Measurements from ENCODE around the gene BHLHE23. TPM values are rescaled to one million over a fixed set of nuclear protein-coding genes. Genes with fewer than 3 reads are reported as not detected.

BHLHE23 gene
- total RNA-seq, 1 experiment from 2014 or later: not detected

- peaks cover 6% of the 10 kb centered on the region for H3K9me3 Mint-ChIP-seq (ENCODE audit: unreplicated experiment)
- DNase-seq (ENCODE audit: unreplicated experiment): no peak
- intact Hi-C loops (cut with micrococcal nuclease): no loop called here
- H3K36me3 Mint-ChIP-seq (ENCODE audit: insufficient read depth, unreplicated experiment): no peaks in the 10 kb centered on the region
- no TSS peak for BruUV-seq (replicated peaks)
- CTCF ChIA-PET: interaction anchor here (1.0 to 1.6 kb wide), 3 partner anchors 13 to 170 kb away, joined by 3 read pairs; no protein-coding TSS in a partner anchor
- POLR2A ChIA-PET: no interaction called here
- no peak overlapping the region for H3K27ac Mint-ChIP-seq (ENCODE audit: low read depth, unreplicated experiment)
- H3K27me3 Mint-ChIP-seq (ENCODE audit: insufficient read depth, unreplicated experiment): peaks cover 46% of the 10 kb centered on the region
- TF ChIP-seq, protein P1, sequence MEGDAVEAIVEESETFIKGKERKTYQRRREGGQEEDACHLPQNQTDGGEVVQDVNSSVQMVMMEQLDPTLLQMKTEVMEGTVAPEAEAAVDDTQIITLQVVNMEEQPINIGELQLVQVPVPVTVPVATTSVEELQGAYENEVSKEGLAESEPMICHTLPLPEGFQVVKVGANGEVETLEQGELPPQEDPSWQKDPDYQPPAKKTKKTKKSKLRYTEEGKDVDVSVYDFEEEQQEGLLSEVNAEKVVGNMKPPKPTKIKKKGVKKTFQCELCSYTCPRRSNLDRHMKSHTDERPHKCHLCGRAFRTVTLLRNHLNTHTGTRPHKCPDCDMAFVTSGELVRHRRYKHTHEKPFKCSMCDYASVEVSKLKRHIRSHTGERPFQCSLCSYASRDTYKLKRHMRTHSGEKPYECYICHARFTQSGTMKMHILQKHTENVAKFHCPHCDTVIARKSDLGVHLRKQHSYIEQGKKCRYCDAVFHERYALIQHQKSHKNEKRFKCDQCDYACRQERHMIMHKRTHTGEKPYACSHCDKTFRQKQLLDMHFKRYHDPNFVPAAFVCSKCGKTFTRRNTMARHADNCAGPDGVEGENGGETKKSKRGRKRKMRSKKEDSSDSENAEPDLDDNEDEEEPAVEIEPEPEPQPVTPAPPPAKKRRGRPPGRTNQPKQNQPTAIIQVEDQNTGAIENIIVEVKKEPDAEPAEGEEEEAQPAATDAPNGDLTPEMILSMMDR (IDR thresholded peaks at IDR 0.05; ENCODE audit: unreplicated experiment): no peak
- no peak overlapping the region for H3K4me3 Mint-ChIP-seq (ENCODE audit: unreplicated experiment)
- H3K4me1 Mint-ChIP-seq (ENCODE audit: insufficient read depth, unreplicated experiment): no peaks in the 10 kb centered on the region
These were observed 46.8 kb upstream of the BHLHE23 start for GRCh38 chr20:63053432-63054102.

DNA sequence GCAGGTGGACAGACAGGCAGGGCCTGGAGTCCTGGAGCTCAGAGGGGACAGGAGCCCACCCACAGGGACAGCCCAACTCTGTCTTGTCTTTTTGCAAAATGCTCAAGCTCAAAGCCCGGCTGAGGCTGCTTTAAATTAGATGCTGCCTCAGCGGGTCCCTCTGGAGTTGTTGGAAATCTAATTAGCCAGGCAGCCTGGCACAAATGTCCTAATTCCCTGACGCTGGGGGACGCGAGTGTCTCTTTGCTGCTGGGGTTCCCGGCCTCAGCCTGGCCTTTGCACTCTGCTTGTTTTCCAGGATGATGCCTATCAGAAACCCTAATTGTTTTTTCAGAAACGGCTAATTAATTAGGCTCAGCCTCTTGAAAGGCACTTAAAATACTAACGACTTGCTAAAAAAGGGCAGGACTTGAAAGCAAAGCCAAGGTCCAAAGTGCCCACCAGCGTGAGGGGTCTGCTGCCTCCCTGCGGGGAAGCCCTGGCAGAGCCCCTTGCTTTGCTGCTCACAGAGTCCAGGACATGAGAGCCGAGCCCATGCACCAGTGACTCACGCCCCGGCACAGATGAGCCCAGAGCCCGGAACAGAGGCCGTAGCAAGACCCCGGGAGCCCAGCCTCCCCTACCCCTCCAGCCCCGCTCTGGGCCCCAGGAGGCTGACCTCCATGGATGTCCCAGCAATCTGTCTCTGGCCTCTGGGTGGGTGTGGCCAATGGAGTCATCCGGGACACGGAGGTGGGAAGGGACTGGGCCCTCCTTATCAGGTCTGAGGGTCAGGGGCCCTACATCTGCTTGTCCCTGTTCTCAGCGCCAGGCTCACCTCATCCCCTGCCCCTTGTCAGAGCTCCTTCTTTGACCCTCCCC lies 46.0 kb upstream of the BHLHE23 start:
- H3K27me3 Mint-ChIP-seq (ENCODE audit: insufficient read depth, unreplicated experiment): peaks cover 46% of the 10 kb centered on the region
- H3K36me3 Mint-ChIP-seq (ENCODE audit: insufficient read depth, unreplicated experiment): no peaks in the 10 kb centered on the region
- peaks cover 6% of the 10 kb centered on the region for H3K9me3 Mint-ChIP-seq (ENCODE audit: unreplicated experiment)
- ChIA-PET CTCF (interaction anchor here (0.6 to 1.6 kb wide), 4 partner anchors 12 to 330 kb away, joined by 3 read pairs; no protein-coding TSS in a partner anchor), POLR2A (interaction anchor here (0.6 to 0.7 kb wide), 2 partner anchors 814 to 835 kb away, joined by 3 read pairs; partner anchors contain the start of gene OSBPL2)
- intact Hi-C loops (cut with micrococcal nuclease): no loop called here
- H3K4me1 Mint-ChIP-seq (ENCODE audit: insufficient read depth, unreplicated experiment): no peaks in the 10 kb centered on the region
- BruUV-seq (replicated peaks): no TSS peak
- H3K27ac Mint-ChIP-seq (ENCODE audit: low read depth, unreplicated experiment): no peak overlapping the region
- no peak for DNase-seq (ENCODE audit: unreplicated experiment)
- TF ChIP-seq, protein P1 (IDR thresholded peaks at IDR 0.05; ENCODE audit: unreplicated experiment): no peak
- no peak overlapping the region for H3K4me3 Mint-ChIP-seq (ENCODE audit: unreplicated experiment)

DNA sequence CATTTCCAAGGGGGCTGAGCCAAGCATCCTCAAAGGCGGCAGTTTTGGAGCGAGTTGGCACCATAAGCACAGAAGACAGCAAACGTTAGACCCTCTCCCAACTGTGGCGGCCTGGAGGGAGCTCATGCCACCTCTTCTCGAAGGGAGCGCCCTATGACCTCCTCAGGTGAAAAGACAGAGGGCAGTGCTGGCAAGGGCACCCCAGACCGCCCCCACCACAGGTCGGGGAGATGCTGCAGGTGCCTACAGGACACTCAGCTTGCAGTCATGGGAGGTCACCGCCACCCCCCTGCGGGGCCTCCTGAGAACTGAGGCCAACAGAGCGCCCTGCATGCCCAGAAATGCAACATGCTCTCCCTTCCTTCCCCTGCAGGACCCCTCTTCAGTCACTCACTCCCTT lies 45.1 kb upstream of the BHLHE23 start:
- TF ChIP-seq, protein P1 (IDR thresholded peaks at IDR 0.05; ENCODE audit: unreplicated experiment): no peak
- peaks cover 46% of the 10 kb centered on the region for H3K27me3 Mint-ChIP-seq (ENCODE audit: insufficient read depth, unreplicated experiment)
- ChIA-PET POLR2A (interaction anchor here (0.7 kb wide), 1 partner anchor 836 kb away, joined by 3 read pairs; no protein-coding TSS in a partner anchor), CTCF (interaction anchor here (0.6 to 1.6 kb wide), 4 partner anchors 11 to 178 kb away, joined by 3 read pairs; no protein-coding TSS in a partner anchor)
- no peak overlapping the region for H3K4me3 Mint-ChIP-seq (ENCODE audit: unreplicated experiment)
- no TSS peak for BruUV-seq (replicated peaks)
- H3K4me1 Mint-ChIP-seq (ENCODE audit: insufficient read depth, unreplicated experiment): no peaks in the 10 kb centered on the region
- peaks cover 6% of the 10 kb centered on the region for H3K9me3 Mint-ChIP-seq (ENCODE audit: unreplicated experiment)
- no peak overlapping the region for H3K27ac Mint-ChIP-seq (ENCODE audit: low read depth, unreplicated experiment)
- H3K36me3 Mint-ChIP-seq (ENCODE audit: insufficient read depth, unreplicated experiment): no peaks in the 10 kb centered on the region
- no peak for DNase-seq (ENCODE audit: unreplicated experiment)
- intact Hi-C loops (cut with micrococcal nuclease): no loop called here

GRCh38 chr20:63051186-63051860 lies 44.6 kb upstream of the BHLHE23 start:
- H3K9me3 Mint-ChIP-seq (ENCODE audit: unreplicated experiment): peaks cover 6% of the 10 kb centered on the region
- H3K27me3 Mint-ChIP-seq (ENCODE audit: insufficient read depth, unreplicated experiment): peaks cover 50% of the 10 kb centered on the region
- intact Hi-C loops (cut with micrococcal nuclease): no loop called here
- no TSS peak for BruUV-seq (replicated peaks)
- no peaks in the 10 kb centered on the region for H3K36me3 Mint-ChIP-seq (ENCODE audit: insufficient read depth, unreplicated experiment)
- CTCF ChIA-PET: no interaction called here
- no peak for DNase-seq (ENCODE audit: unreplicated experiment)
- TF ChIP-seq, protein P1 (IDR thresholded peaks at IDR 0.05; ENCODE audit: unreplicated experiment): no peak
- no peak overlapping the region for H3K27ac Mint-ChIP-seq (ENCODE audit: low read depth, unreplicated experiment)
- POLR2A ChIA-PET: no interaction called here
- H3K4me1 Mint-ChIP-seq (ENCODE audit: insufficient read depth, unreplicated experiment): no peaks in the 10 kb centered on the region
- H3K4me3 Mint-ChIP-seq (ENCODE audit: unreplicated experiment): no peak overlapping the region
